NCI-H146 treated with DMSO at 0.1 percent for 48 hours (cell line): ENCODE results near the gene PAQR4.
A peak's percentile ranks its signal among the peaks of the same experiment; 100 is the strongest.

Experiments used
- DNase-seq: peaks from one replicate; lab custom pipeline; 2025; ENCODE audit not compliant: unreplicated experiment; lab: John Stamatoyannopoulos, UW

The PAQR4 gene

GRCh38 chr16:3003582-3004270 lies 34.6 kb downstream of the PAQR4 start:
- peak; percentile 97 for DNase-seq

- peak; percentile 48 for DNase-seq
These were observed 35.2 kb downstream of the PAQR4 start for GRCh38 chr16:3004319-3004718.

GRCh38 chr16:3004781-3005284 lies 35.7 kb downstream of the PAQR4 start:
- DNase-seq, result peak; percentile 43

DNA sequence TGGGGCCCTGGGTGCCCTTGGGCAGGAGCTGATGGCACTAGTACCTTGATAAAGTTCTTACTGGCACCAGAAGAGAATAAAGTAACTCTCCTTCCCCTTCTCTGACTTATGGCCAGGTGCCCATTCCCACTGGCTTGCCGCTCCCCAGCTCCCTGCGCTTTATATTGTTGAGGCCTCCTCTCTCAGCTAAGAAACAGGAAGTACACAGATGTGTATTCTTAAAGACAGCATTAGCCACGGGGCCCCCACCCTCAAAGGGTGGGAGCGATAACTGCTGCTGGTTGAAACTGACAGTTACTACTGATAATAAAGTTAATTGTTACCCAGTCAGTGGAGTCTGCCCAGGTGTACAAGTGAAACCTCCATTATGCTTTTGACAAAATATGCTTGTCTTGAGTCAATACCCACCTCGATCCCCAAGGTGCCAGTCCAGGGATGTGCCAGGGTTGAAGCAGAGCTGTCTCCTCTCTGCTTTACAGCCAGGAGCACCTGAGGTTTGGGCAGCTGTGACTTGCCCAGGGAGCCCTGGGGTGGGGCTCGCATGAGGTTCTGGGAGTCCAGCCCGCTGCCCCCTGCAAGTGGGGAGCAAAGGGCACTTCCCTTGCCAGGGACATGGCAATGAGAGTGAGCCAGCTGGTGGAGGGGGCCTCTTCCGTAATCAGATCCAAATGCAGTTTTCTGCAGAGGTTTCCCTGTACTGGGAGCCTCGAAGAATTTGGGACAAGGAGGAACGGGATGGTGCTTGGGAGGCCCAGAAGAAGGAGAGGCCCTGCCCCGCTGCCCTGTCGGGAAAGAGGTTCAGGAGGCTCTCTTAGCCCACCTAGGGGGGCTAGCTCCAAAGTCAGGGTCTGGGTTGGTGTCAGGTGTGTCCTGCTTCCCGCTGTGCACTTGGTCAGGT lies 38.2 kb downstream of the PAQR4 start:
- no peak for DNase-seq

GRCh38 chr16:3007957-3008689 lies 39.0 kb downstream of the PAQR4 start:
- DNase-seq, result no peak

DNA sequence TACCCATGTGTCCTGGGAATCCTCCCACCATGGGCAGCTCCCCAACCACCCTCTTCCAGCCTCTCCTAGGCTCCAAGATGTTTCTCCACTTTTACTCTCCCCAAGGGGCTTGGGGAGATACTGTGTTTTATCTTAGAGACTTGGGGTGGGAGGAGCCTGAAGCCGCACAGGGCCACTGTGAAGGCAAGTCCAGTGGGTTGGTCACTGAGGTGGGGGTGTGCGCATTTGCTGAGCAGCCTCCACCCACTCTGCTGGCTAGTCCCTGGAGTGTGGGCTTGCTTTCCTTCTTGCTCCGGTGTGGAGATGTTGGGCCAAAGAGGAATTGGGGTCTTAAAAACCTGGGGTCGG lies 39.5 kb downstream of the PAQR4 start:
- no peak for DNase-seq

DNA sequence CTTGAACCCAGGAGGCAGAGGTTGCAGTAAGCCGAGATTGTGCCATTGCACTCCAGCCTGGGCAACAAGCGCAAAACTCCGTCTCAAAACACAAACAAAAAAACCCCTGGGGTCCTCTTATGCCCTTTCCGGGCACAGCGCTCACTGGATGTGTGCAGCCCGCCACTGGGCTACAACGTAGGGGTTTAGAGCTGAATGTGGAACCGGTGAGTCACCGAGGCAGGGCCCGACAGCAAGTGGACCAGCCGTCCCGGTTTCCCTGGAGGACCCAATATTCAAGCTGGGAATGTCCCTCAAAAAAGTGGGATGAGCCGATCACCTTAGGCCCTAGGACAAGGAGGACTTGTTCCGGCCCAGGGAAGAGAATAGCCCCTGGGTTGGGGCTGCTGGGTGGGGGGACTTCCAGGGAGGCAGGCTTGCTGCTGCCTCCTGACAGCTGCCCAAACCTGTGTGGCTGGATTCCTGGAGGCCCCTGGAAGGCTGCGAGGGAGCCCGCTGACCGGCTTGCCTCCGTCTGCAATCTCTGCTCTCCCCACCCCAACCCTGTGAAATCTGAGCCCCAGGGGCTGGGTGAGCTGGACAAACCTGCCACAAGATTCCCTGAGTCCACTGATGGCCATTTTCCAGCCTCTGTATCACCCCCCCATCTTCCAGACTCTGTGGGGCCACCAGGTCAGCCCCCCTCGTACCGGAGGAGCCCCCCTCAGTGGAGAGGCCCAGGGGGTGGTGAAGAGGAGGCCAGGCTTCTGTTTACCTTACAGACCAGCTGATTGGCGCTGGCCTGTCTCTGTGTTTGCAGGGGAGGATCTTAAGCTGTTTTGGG lies 40.6 kb downstream of the PAQR4 start:
- DNase-seq, result no peak

DNA sequence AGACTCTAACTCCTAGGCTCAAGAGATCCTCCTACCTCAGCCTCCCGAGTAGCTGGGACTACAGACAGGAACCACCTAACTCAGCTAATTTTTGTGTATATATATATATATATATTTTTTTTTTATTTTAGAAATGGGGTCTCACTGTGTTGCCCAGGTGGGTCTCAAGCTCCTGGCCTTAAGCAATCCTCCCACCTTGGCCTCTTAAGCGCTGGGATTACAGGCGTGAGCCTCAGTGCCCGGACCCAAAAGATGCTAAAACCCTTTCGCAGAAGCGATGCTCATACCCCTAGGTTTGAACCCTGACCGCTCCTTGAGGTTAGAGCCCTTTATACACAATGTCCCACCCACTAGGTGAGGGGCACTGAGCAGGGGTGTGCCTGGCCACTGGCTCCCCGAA lies 41.4 kb downstream of the PAQR4 start:
- no peak for DNase-seq

- DNase-seq, result peak; percentile 49
These were observed 43.1 kb downstream of the PAQR4 start for GRCh38 chr16:3012246-3012645.

DNA sequence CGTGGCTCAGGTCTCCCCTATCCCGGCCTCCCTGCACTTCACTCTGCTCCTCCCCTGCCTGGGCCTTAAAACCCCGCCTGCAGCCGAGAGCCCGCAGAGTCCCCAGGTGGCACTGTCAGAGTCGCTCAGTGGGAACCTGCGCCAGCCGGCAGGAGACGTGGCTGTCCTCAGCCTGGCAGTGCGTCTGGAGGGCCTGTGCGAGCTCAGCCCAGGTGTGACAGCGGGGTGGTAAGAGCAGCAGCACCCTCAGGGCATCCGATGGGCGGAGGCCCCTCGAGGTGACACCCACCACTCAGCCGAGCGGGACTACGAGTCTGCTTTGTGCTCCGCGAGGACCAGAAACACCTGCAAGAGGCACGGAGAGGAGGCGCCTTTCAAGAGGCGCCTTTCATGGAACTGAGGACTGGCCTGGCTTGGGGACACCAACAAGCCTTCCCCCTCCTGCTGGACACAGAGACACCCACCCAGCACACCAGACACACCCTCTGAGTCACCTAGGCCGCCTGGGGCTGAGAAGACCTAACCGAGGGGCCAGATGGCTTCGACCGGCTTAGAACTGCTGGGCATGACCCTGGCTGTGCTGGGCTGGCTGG lies 43.8 kb downstream of the PAQR4 start, which contains the start of gene CLDN9:
CLDN9 (plus strand) TSS at position 96 of the 593 bp plus-strand sequence; CDS start at position 536, 440 bp downstream.
- peak; percentile 78 for DNase-seq

DNA sequence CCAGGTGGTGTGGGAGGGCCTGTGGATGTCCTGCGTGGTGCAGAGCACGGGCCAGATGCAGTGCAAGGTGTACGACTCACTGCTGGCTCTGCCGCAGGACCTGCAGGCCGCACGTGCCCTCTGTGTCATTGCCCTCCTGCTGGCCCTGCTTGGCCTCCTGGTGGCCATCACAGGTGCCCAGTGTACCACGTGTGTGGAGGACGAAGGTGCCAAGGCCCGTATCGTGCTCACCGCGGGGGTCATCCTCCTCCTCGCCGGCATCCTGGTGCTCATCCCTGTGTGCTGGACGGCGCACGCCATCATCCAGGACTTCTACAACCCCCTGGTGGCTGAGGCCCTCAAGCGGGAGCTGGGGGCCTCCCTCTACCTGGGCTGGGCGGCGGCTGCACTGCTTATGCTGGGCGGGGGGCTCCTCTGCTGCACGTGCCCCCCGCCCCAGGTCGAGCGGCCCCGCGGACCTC lies 44.4 kb downstream of the PAQR4 start:
- DNase-seq, result no peak

DNA sequence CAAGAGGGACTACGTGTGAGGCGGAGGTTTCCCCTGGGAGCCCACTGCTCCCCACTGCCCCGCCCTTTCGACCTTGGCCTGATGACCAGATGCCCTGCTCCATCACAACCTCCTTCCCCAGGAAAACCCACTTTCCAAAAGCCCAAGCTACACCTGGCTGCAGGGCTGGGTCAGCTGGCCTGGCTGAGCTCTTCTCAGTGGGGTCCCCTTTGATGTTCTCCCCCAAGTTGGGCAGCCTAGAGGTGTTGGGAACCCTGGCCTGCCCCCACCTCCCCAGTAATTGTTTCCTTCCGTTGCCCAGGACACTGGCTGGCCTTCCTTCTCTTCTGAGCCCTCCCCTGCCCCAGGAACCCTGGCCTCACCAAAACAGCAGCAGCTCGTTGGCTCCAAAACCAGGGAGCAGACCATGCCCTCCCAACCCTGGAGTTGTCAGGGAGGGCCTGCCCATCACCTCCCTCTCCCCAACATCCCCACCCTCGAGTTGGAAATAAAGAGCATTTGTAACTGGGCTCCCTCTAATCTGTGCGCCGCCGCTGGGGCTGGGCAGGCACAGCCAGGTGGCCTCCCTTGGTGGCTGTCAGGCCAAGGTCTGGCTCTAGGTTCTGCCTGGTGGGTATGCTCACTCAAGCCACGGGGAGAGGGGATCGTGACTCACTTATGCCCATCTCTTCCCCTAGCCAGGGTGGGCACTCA lies 45.0 kb downstream of the PAQR4 start:
- DNase-seq, result no peak

DNA sequence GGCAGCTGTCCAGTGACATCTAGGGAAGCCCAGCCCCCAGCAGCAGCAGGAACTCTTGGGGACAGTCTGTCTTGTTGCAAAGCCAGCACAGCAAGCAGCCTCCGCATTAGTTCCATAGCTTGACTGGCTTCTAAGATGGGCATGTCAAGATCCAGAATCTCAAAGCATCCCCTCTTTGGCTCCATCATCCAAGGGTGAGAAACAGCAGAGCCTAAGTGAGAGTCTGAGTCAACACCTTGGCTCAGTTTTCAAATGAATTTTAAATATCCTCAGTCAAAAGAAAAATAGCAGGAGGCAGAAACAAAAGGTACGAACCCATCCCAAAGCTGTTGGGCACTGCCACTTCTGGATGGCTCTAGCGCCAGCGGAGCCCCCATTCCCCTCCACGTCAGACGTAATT lies 45.8 kb downstream of the PAQR4 start:
- no peak for DNase-seq

- no peak for DNase-seq
These were observed 46.8 kb downstream of the PAQR4 start for GRCh38 chr16:3015865-3016521.

DNA sequence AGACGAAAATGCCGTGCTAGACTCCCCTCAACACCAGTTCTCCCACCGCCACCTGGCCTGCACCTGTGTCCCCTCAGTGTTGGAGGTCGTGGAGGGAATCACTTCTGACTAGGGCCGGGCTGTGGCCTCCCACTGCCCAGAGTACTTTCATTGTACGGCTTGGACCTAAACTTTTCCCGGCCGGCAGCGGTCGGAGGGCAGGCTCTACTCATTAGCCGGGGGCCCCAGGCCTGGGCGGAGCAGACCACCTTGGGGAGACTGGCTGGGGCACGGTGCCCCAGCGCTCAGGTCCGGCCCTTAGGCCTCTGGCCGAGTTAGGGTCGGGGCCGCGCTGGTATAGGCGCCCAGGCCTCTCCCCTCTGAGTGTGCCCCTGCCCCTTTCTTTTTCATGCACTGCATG lies 48.2 kb downstream of the PAQR4 start:
- DNase-seq, result no peak

DNA sequence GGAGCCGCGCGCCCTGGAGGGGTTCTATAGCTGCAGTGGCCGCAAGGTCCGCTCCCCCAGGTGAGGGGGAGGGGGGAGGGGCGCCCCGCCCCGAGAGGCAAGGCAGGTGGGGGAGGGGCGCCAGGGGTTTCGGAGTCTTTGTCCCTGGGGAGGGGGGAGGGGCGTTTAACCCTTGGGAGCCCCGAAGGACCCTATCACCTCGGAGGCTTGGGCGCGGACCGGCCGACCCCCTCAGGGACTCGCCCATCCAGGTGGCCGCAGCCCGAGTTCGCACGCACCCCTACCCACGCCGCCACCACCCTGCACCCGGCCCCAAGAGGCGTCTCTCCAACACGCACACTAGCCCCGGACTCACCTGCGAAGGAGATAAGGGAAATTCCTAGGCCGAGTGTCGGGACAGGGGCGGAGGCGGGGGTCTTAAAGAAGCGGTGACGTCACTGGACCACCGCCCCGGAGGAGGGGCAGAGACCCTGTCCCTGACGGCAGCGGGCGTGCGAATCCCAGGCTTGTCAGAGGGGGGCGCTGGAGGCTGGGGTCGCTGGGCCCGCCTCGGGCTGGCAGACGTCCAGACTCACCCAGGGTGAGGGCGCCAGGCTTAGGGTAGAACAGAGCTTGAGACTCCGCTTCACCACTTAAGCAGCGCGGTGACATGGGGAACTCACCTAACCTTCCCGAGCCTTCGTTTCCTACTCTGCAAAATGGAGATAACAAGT lies 48.8 kb downstream of the PAQR4 start, which contains the start of gene CLDN6:
CLDN6 (minus strand) TSS at position 390 of the 713 bp plus-strand sequence. CDS start 2,162 bp downstream, outside the sequence.
- DNase-seq, result no peak

DNA sequence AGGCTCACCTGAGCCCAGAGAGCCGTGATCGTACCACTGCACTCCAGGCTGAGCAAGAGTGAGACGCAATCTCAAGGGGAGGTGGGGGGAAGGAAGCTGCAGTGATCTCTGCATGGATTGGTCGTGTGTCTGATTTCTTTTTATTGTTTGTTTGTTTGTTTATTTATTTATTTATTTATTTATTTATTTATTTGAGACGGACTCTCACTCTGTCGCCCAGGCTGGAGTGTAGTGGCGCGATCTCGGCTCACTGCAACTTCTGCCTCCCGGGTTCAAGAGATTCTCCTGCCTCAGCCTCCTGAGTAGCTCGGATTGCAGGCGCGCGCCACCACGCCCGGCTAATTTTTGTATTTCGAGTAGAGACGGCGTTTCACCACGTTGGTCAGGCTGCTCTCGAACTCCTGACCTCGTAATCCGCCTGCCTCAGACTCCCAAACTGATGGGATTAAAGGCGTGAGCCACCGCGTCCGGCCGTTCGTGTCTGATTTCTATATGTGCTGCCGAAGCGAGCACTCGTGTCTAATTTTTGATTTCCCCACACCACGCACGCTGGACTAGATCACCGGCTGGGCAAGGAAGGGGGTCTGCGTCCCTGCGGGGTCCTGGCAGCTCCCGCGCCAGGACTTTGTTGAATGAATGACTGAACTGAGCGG lies 50.6 kb downstream of the PAQR4 start:
- no peak for DNase-seq

DNA sequence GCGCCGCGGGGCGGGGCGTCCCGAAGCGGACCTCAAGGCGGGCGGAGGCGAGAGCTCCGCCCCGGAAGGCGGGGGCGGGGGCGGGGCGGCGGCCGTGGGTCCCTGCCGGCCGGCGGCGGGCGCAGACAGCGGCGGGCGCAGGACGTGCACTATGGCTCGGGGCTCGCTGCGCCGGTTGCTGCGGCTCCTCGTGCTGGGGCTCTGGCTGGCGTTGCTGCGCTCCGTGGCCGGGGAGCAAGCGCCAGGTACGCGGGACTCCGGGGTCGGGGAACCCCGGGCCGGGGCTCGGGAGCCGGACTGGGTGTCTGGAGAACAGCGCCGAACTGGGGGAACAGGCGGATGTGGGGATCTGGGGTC lies 51.1 kb downstream of the PAQR4 start, which contains the start of gene TNFRSF12A:
TNFRSF12A (plus strand) TSS at position 122 of the 357 bp plus-strand sequence; CDS start at position 152, 30 bp downstream.
- DNase-seq, result peak; percentile 29
